Measurements from ENCODE around the gene TGM6.

- TF ChIP-seq EZH2phosphoT487 (IDR thresholded peaks at IDR 0.05; ENCODE audit: low read depth) (no peak), CTCF (IDR thresholded peaks at IDR 0.05; ENCODE audit: low read depth, low read length) (no peak)
Measured at GRCh38 chr20:2379511-2380229, 1.0 kb upstream of the TGM6 start.

All from OCI-LY3 (cell line).